Right lung (tissue), 5 donors: ENCODE measurements around the gene HPGD. TPM values are rescaled to one million over a fixed set of nuclear protein-coding genes. Genes with fewer than 3 reads are reported as not detected.

ENCODE experiments used
- DNase-seq, 2 donors: peaks; one replicate each; pipeline ENCODE4 v3.0.0-alpha.2; 2013
- polyA plus RNA-seq, 5 donors: library from polyadenylated mRNA; unstranded; fragments of 120-200 nt; gene quantifications; one replicate each; pipeline versions ENCODE4 v1.2.1 to v1.2.3, GENCODE V29; 2013; ENCODE audit warnings: inconsistent platforms in 1 of 5, low replicate concordance in 1 of 5; ENCODE audit not compliant: insufficient read length in 5 of 5, insufficient read depth in 1 of 5

The HPGD gene
- polyA plus RNA-seq, 5 donors = 105 to 180 (median 134) TPM

GRCh38 chr4:174483792-174484191 lies 38.5 kb downstream of the HPGD start:
- no peak for DNase-seq

- DNase-seq = no peak
Measured at GRCh38 chr4:174479140-174479539, 43.1 kb downstream of the HPGD start.

- no peak for DNase-seq
Measured at GRCh38 chr4:174475528-174475927, 46.8 kb downstream of the HPGD start.

- DNase-seq = no peak
Measured at GRCh38 chr4:174474457-174475075, 47.7 kb downstream of the HPGD start.

GRCh38 chr4:174467107-174467506 lies 55.2 kb downstream of the HPGD start:
- DNase-seq = no peak

GRCh38 chr4:174464949-174465348 lies 57.3 kb downstream of the HPGD start:
- DNase-seq = no peak

GRCh38 chr4:174461466-174462106 lies 60.7 kb downstream of the HPGD start:
- no peak for DNase-seq

- no peak for DNase-seq
Measured at GRCh38 chr4:174460684-174461083, 61.6 kb downstream of the HPGD start.

- peak; percentile 36 to 38 for DNase-seq
Measured at GRCh38 chr4:174457468-174457867, 64.8 kb downstream of the HPGD start.

- no peak for DNase-seq
Measured at GRCh38 chr4:174454815-174455473, 67.3 kb downstream of the HPGD start.

- DNase-seq = no peak
Measured at GRCh38 chr4:174451718-174452296, 70.5 kb downstream of the HPGD start.

- DNase-seq = no peak
Measured at GRCh38 chr4:174450786-174451125, 71.5 kb downstream of the HPGD start.

GRCh38 chr4:174449944-174450785 lies 72.1 kb downstream of the HPGD start:
- DNase-seq = no peak

- DNase-seq = no peak
Measured at GRCh38 chr4:174449152-174449551, 73.1 kb downstream of the HPGD start.

- no peak for DNase-seq
Measured at GRCh38 chr4:174444390-174444789, 77.9 kb downstream of the HPGD start.

Other genes starting within 250 kb of the HPGD start
- gene FBXO8, start 238.8 kb downstream of the HPGD start, polyA plus RNA-seq = 10 to 100 TPM; 22.7 to 31.3 (median 30.2) TPM
- 10 to 100 TPM; 17.6 to 35.8 (median 31.5) TPM for gene CEP44, start 238.6 kb downstream of the HPGD start, polyA plus RNA-seq